ENCODE results near the gene KRT4. TPM values are rescaled to one million over a fixed set of nuclear protein-coding genes. Genes with fewer than 3 reads are reported as not detected.

Gene KRT4
- total RNA-seq, 2 donors from 2014 or later = not detected

GRCh38 chr12:52817003-52817698, 3.2 kb upstream of the KRT4 start:
- no peak overlapping the region for H3K27ac ChIP-seq
- DNase-seq (ENCODE audit: low spot score) (no peak), ATAC-seq (ENCODE audit: insufficient number of reproducible peaks, low FRiP score, low read depth) (no peak)
- H3K9me3 ChIP-seq = no peaks in the 10 kb centered on the region
- TF ChIP-seq CTCF (IDR thresholded peaks at IDR 0.05) = no peak
- H3K36me3 ChIP-seq = no peaks in the 10 kb centered on the region
- H3K4me1 ChIP-seq (ENCODE audit: control insufficient read depth in 1 of 2, low read depth in 2 of 2) = no peaks in the 10 kb centered on the region
- no peaks in the 10 kb centered on the region for H3K27me3 ChIP-seq (replicated peaks; ENCODE audit: insufficient read depth)
- H3K4me3 ChIP-seq = no peak overlapping the region

GRCh38 chr12:52815676-52816588, 2.0 kb upstream of the KRT4 start:
- H3K4me1 ChIP-seq (ENCODE audit: control insufficient read depth in 1 of 2, low read depth in 2 of 2) = no peaks in the 10 kb centered on the region
- H3K27me3 ChIP-seq (replicated peaks; ENCODE audit: insufficient read depth) = no peaks in the 10 kb centered on the region
- H3K36me3 ChIP-seq = no peaks in the 10 kb centered on the region
- no peaks in the 10 kb centered on the region for H3K9me3 ChIP-seq
- H3K4me3 ChIP-seq = no peak overlapping the region
- no peak for TF ChIP-seq CTCF (IDR thresholded peaks at IDR 0.05)
- no peak for DNase-seq (ENCODE audit: low spot score)
- no peak overlapping the region for H3K27ac ChIP-seq
- no peak for ATAC-seq (ENCODE audit: insufficient number of reproducible peaks, low FRiP score, low read depth)

- TF ChIP-seq CTCF (IDR thresholded peaks at IDR 0.05) = no peak
- Histone ChIP-seq H3K4me1 (ENCODE audit: control insufficient read depth in 1 of 2, low read depth in 2 of 2) (no peaks in the 10 kb centered on the region), H3K4me3 (no peak overlapping the region), H3K27me3 (replicated peaks; ENCODE audit: insufficient read depth) (no peaks in the 10 kb centered on the region), H3K36me3 (no peaks in the 10 kb centered on the region), H3K9me3 (no peaks in the 10 kb centered on the region), H3K27ac (no peak overlapping the region)
- DNase-seq (ENCODE audit: low spot score) (no peak), ATAC-seq (ENCODE audit: insufficient number of reproducible peaks, low FRiP score, low read depth) (no peak)
Observed at GRCh38 chr12:52815161-52815560, 1.2 kb upstream of the KRT4 start.

- no peak for DNase-seq (ENCODE audit: low spot score)
- ATAC-seq (ENCODE audit: insufficient number of reproducible peaks, low FRiP score, low read depth) = no peak
- Histone ChIP-seq H3K4me1 (ENCODE audit: control insufficient read depth in 1 of 2, low read depth in 2 of 2) (no peaks in the 10 kb centered on the region), H3K9me3 (no peaks in the 10 kb centered on the region), H3K36me3 (no peaks in the 10 kb centered on the region), H3K27me3 (replicated peaks; ENCODE audit: insufficient read depth) (no peaks in the 10 kb centered on the region), H3K4me3 (no peak overlapping the region), H3K27ac (no peak overlapping the region)
- no peak for TF ChIP-seq CTCF (IDR thresholded peaks at IDR 0.05)
Observed at GRCh38 chr12:52814710-52815155, 817 bp upstream of the KRT4 start.

- no peaks in the 10 kb centered on the region for H3K27me3 ChIP-seq (replicated peaks; ENCODE audit: insufficient read depth)
- no peak for TF ChIP-seq CTCF (IDR thresholded peaks at IDR 0.05)
- no peaks in the 10 kb centered on the region for H3K9me3 ChIP-seq
- H3K36me3 ChIP-seq = no peaks in the 10 kb centered on the region
- no peak for DNase-seq (ENCODE audit: low spot score)
- no peak overlapping the region for H3K27ac ChIP-seq
- H3K4me3 ChIP-seq = no peak overlapping the region
- H3K4me1 ChIP-seq (ENCODE audit: control insufficient read depth in 1 of 2, low read depth in 2 of 2) = no peaks in the 10 kb centered on the region
- no peak for ATAC-seq (ENCODE audit: insufficient number of reproducible peaks, low FRiP score, low read depth)
Observed at GRCh38 chr12:52813203-52813819, 605 bp downstream of the KRT4 start.

Data from thoracic aorta (tissue), 2 donors.